ENCODE data around the gene IMPA2.
"Not testable (repeated sequence)": the region's sequence is repeated elsewhere in the genome, so short reads cannot be mapped to it uniquely, and the experiment has no call there.

IMPA2 gene

GRCh38 chr18:12029786-12030584 is 48.7 kb downstream of the IMPA2 start:
- no peak overlapping the region for H3K4me3 ChIP-seq (ENCODE audit: low read length)
- TF ChIP-seq ZNF274 (IDR thresholded peaks at IDR 0.05; ENCODE audit: low read depth, low read length), result no peak

- no peak for TF ChIP-seq ZNF274 (IDR thresholded peaks at IDR 0.05; ENCODE audit: low read depth, low read length)
- H3K4me3 ChIP-seq (ENCODE audit: low read length), result no peak overlapping the region
Measured at GRCh38 chr18:12030670-12031069, 49.4 kb downstream of the IMPA2 start.

DNA sequence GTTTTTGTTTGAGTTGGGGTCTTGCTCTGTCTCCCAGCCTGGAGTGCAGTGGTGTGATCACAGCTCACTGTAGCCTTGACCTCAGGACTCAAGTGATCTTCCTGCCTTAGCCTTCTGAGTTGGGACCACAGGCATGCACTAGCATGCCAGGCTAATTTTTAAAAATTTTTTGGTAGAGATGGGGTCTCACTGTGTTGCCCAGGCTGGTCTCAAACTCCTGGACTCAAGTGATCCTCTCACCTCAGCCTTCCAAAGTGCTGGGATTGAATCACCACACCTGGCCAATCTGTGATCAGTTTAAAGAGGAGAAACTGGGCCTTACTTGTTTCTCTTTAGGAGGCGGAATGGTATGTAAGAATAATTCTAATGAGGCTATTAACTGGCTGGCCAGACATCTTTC is 49.9 kb downstream of the IMPA2 start:
- no peak overlapping the region for H3K4me3 ChIP-seq (ENCODE audit: low read length)

DNA sequence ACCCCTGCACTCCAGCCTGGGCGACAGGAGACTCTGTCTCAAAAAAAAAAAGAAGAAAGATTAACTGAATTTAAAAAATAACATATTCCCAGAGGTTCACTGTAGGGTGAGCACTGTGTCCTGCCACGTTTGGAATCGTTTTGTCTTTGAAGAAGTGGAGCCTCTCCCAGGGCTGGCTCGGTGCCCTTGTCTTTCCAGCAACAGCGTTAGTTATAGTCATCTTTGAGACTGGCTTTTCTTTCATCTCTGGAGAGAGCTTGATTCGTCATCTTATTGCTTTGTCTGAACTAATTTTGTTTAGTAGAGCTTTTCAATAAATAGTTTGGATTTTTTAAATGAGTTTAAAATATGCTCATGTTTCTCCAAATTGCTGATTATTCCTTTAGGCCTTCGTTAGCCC is 50.5 kb downstream of the IMPA2 start:
- no peak for TF ChIP-seq ZNF274 (IDR thresholded peaks at IDR 0.05; ENCODE audit: low read depth, low read length)
- H3K4me3 ChIP-seq (ENCODE audit: low read length), result no peak overlapping the region

More for the DNA sequence above, 49.9 kb downstream of the IMPA2 start:
- no peak for TF ChIP-seq ZNF274 (IDR thresholded peaks at IDR 0.05; ENCODE audit: low read depth, low read length)

DNA sequence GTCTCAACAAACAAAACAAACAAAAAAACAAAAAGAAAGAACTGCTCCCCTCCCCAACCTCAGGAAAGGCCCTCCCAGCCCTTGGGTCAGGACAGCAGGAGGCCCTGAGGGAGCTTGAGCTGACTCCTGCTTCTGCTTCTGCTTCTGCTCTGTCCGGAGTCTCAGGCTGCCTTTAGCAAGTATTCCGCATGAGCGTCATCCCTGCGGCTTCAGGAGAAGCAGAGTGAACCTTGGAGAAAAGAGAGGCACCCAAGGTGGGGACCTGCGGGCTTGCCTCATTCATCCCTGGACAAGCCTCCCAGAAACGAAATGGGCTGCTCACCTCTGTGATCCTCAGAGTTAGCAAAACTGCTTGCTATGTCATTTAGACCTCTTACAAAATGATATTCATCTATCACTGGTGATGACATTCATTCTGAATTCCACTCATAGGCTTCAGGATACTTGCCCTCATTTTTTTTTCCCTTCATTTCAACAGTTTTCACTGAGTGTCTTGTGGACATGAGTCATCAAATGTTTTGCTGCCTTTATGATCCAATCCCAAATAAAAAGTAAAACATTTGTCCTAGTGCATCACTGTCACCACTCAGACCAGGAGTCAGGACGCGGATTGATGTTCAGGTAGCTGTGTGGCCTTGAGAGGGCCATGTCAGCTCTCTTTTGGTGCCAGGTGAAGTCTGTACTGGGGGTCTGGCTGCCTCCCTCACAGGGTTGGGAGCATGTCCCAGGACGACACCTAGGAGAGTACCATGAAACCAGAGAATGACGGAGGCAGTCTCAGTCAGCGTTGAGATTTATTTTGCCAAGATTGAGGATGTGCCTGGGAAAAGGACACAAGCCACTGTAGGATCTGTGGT is 51.7 kb downstream of the IMPA2 start:
- H3K4me3 ChIP-seq (ENCODE audit: low read length), result no peak overlapping the region
- no peak for TF ChIP-seq ZNF274 (IDR thresholded peaks at IDR 0.05; ENCODE audit: low read depth, low read length)

- no peak overlapping the region for H3K4me3 ChIP-seq (ENCODE audit: low read length)
- TF ChIP-seq ZNF274 (IDR thresholded peaks at IDR 0.05; ENCODE audit: low read depth, low read length), result no peak
Measured at GRCh38 chr18:12033643-12034025, 52.3 kb downstream of the IMPA2 start.

- TF ChIP-seq ZNF274 (IDR thresholded peaks at IDR 0.05; ENCODE audit: low read depth, low read length), result no peak
Measured at GRCh38 chr18:12034241-12035100, 53.2 kb downstream of the IMPA2 start.

GRCh38 chr18:12035481-12035880 is 54.2 kb downstream of the IMPA2 start:
- TF ChIP-seq ZNF274 (IDR thresholded peaks at IDR 0.05; ENCODE audit: low read depth, low read length), result no peak
- H3K4me3 ChIP-seq (ENCODE audit: low read length), result no peak overlapping the region

More at GRCh38 chr18:12034241-12035100, 53.2 kb downstream of the IMPA2 start:
- no peak overlapping the region for H3K4me3 ChIP-seq (ENCODE audit: low read length)

- no peak for TF ChIP-seq ZNF274 (IDR thresholded peaks at IDR 0.05; ENCODE audit: low read depth, low read length)
- no peak overlapping the region for H3K4me3 ChIP-seq (ENCODE audit: low read length)
Measured at GRCh38 chr18:12036201-12036751, 55.0 kb downstream of the IMPA2 start.

GRCh38 chr18:12038082-12038638 is 56.9 kb downstream of the IMPA2 start:
- H3K4me3 ChIP-seq (ENCODE audit: low read length), result no peak overlapping the region; the same call in 1 of the 2 replicates
- no peak for TF ChIP-seq ZNF274 (IDR thresholded peaks at IDR 0.05; ENCODE audit: low read depth, low read length)

DNA sequence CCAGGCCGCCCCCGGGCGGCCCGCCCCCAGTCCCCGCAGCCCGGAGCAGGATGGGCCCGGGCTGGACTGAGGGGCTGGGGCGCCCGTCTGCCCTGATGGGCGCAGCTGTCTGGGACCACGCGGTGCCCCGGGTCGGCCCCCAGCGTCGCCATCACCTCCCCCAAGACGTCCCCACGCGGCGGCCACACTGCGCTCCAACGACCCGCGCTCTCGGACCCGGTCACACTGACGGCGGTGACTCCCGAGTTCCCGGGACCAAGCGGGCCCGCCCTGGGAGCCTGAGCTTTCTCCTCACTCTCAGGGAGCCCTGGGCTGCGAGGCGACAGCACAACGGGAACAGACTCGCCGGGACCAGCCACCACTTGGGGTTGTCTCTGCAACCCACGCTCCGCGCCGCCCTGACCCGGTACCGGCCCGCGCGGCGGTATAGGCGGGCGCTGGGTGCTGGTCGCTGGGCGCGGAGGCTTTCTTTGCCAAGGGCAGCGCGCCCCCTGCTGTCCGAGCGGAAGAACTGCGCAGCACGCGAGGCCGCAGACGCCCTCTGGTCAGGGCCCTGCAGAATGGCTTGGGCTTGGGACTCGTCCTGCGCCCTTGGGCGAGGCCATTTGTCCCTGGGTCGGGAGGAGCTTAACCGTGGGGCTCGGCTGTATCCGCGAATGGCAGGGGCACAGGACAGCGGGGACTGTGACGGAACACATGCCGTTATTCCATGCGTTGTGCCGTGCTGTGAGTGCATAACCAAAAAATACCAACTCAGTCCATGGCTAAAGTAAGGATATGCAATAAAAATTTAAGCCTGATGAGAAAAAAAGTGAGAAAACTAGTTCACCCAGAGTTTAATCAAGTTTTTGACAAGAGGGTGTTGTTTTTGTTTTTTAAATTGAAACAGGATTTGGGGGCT is 57.6 kb downstream of the IMPA2 start:
- TF ChIP-seq ZNF274 (IDR thresholded peaks at IDR 0.05; ENCODE audit: low read depth, low read length), result no peak
- peak overlapping the region; percentile 35; the same call in 1 of the 2 replicates for H3K4me3 ChIP-seq (ENCODE audit: low read length)

DNA sequence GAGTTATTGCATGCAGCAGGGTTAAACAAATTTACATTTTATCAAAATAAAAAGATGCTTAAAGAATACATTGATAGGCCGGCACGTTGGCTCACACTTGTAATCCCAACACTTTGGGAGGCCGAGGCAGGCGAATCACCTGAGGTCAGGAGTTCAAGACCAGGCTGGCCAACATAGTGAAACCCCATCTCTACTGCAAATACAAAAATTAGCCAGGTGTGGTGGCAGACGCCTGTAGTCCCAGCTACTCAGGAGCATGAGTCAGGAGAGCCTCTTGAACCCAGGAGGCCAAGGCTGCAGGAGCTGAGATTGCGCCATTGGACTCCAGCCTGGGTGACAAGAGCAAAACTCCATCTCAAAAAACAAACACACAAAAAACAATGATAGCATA is 58.2 kb downstream of the IMPA2 start:
- not testable (repeated sequence) for H3K4me3 ChIP-seq (ENCODE audit: low read length)

GRCh38 chr18:12041561-12041960 is 60.3 kb downstream of the IMPA2 start:
- no peak for TF ChIP-seq ZNF274 (IDR thresholded peaks at IDR 0.05; ENCODE audit: low read depth, low read length)
- no peak overlapping the region for H3K4me3 ChIP-seq (ENCODE audit: low read length)

Data from GM08714 (cell line).